Right lobe of liver (tissue), 4 donors: ENCODE measurements around the gene TYSND1.

Experiments
- CTCF ChIP-seq, 4 donors: fragments of 200-600 bp in 3 of 4; fragments of 450-650 bp in 1 of 4; IDR thresholded peaks; one replicate each; pipeline versions ENCODE4 v1.5.1 to v1.8.0; 2016 to 2022; ENCODE audit warnings: antibody characterized with exemption in 4 of 4, mild to moderate bottlenecking in 2 of 4
- POLR2A ChIP-seq: fragments of 450-650 bp; IDR thresholded peaks from one replicate; pipeline ENCODE4 v1.6.1; 2017; ENCODE audit warnings: antibody characterized with exemption, mild to moderate bottlenecking
- donor health status: DM: no; HTN: no; CAD: no.
- donor health status: DM: no; HTN: no; CAD: no.
- donor health status: DM: no; HTN: yes; CAD: no.

- TF ChIP-seq CTCF (IDR thresholded peaks at IDR 0.05), result no peak
- TF ChIP-seq POLR2A, result no peak
These were observed 20.5 kb downstream of the TYSND1 start for GRCh38 chr10:70125918-70126552.
